ENCODE measurements around the gene TMEM150B. TPM values are rescaled to one million over a fixed set of nuclear protein-coding genes. Genes with fewer than 3 reads are reported as not detected.
A peak's percentile ranks its signal among the peaks of the same experiment; 100 is the strongest.

Gene TMEM150B
- polyA plus RNA-seq, 3 donors = 10.1 to 65.6 (median 11.2) TPM

DNA sequence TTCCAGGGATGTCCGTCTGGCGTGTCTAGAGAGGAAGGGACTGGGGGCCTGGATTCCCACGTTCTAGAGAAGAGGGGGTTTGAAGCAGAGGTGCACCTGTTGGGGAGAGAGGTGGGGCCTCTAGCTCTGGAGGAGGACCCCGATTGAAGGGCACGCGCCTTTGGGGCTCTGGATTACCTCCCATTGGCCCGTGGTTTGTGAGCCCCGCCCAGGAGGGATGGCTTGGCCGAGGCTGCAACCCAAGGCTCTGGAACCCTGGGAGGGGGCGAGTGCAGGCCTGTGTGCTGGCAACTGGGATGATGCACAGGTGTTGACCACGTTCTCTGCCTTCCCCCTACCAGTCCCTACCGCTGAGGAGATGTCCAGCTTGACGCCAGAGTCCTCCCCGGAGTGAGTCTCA is 20.2 kb downstream of the TMEM150B start:
- intact Hi-C loops (cut with micrococcal nuclease) = loop anchor here (5.0 kb wide), 3 partner anchors 32 to 82 kb away; partner anchors contain the start of genes KMT5C (in 2 of the 2), RPL28 (in 1 of the 2) and TMEM238 (in 1 of the 2)

DNA sequence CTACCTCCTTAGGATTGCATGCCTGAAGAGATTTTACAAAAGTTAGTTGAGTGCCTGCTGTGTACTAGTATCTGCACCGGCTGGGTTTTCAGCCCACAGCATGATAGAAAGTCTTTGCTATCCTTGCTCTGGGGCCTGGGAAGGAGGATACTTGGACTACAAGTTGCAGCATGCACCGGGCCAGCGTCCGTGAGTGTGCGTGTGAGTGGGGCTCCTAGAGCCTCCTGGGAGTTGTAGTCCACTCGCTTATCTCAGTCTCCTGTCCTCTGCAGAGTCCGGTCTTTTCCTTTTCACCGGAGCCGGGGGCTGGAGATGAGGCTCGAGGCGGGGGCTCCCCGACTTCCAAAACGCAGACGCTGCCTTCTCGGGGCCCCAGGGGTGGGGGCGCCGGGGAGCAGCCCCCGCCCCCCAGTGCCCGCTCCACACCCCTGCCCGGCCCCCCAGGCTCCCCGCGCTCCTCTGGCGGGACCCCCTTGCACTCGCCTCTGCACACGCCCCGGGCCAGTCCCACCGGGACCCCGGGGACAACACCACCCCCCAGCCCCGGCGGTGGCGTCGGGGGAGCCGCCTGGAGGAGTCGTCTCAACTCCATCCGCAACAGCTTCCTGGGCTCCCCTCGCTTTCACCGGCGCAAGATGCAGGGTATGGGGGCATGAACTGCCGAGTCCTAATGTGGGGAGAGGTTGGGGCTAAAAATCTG is 20.7 kb downstream of the TMEM150B start:
- H3K4me3 Mint-ChIP-seq = no peak overlapping the region
- H3K9me3 Mint-ChIP-seq = peaks cover 0 to 7% (median 2%) of the 10 kb centered on the region in 7 donors
- Histone ChIP-seq H2AFZ (ENCODE audit: insufficient read depth, low read depth, low read length, poor library complexity, severe bottlenecking) (no peak overlapping the region), H3K36me3 (replicated peaks in 1 of 2; ENCODE audit: control insufficient read depth in 1 of 2, insufficient read depth in 2 of 2, low read length in 2 of 2) (no peaks in the 10 kb centered on the region), H3K4me3 (replicated peaks in 1 of 3; ENCODE audit: low read depth in 2 of 3, low read length in 3 of 3) (no peak overlapping the region), H3K79me2 (ENCODE audit: insufficient read depth, low read length) (no peaks in the 10 kb centered on the region), H4K20me1 (ENCODE audit: insufficient read depth, low read length) (no peaks in the 10 kb centered on the region), H3K9me3 (replicated peaks in 1 of 2; ENCODE audit: control insufficient read depth in 1 of 2, insufficient read depth in 1 of 2, low read length in 2 of 2) (peaks cover 0 to 6% of the 10 kb centered on the region in 2 donors), H3K27me3 (ENCODE audit: control insufficient read depth in 2 of 2, insufficient read depth in 2 of 2, low read length in 2 of 2) (no peaks in the 10 kb centered on the region), H3K9ac (ENCODE audit: insufficient read depth, low read length, poor library complexity, severe bottlenecking) (no peak overlapping the region), H3K27ac (ENCODE audit: low read depth in 1 of 2, low read length in 2 of 2) (no peak overlapping the region), H3K4me1 (ENCODE audit: control insufficient read depth in 1 of 2, insufficient read depth in 2 of 2, low read length in 2 of 2) (peaks cover 10 to 12% of the 10 kb centered on the region in 2 donors), H3K4me2 (replicated peaks; ENCODE audit: extremely low read depth, low read length, poor library complexity, severe bottlenecking) (no peak overlapping the region)
- no peak for TF ChIP-seq CTCF (IDR thresholded peaks at IDR 0.05)
- peaks cover under 1 to 7% (median 2%) of the 10 kb centered on the region in 3 donors for H3K27me3 Mint-ChIP-seq (ENCODE audit: low read depth in 3 of 3)
- H3K27ac Mint-ChIP-seq = peak overlapping the region in 2 of 7 donors; percentile 6 to 30
- H3K4me1 Mint-ChIP-seq = peaks cover 13% of the 10 kb centered on the region
- peak in 1 of 3 donors; percentile 7 for DNase-seq
- 96% methylated on average over 35 of the region's 39 CpGs for WGBS (ENCODE audit: insufficient coverage)
- intact Hi-C loops (cut with micrococcal nuclease) = loop anchor here (5.0 kb wide), 3 partner anchors 33 to 83 kb away; partner anchors contain the start of genes KMT5C (in 2 of the 2), RPL28 (in 1 of the 2) and TMEM238 (in 1 of the 2)
- no peaks in the 10 kb centered on the region for H3K36me3 Mint-ChIP-seq

More for the DNA sequence above, 20.2 kb downstream of the TMEM150B start:
- WGBS (ENCODE audit: insufficient coverage) = 91% methylated on average over 9 of the region's 14 CpGs
- Histone ChIP-seq H4K20me1 (ENCODE audit: insufficient read depth, low read length) (no peaks in the 10 kb centered on the region), H3K4me1 (ENCODE audit: control insufficient read depth in 1 of 2, insufficient read depth in 2 of 2, low read length in 2 of 2) (peaks cover 10 to 12% of the 10 kb centered on the region in 2 donors), H3K79me2 (ENCODE audit: insufficient read depth, low read length) (no peaks in the 10 kb centered on the region), H3K9ac (ENCODE audit: insufficient read depth, low read length, poor library complexity, severe bottlenecking) (no peak overlapping the region), H3K27me3 (ENCODE audit: control insufficient read depth in 2 of 2, insufficient read depth in 2 of 2, low read length in 2 of 2) (no peaks in the 10 kb centered on the region), H3K27ac (ENCODE audit: low read depth in 1 of 2, low read length in 2 of 2) (no peak overlapping the region), H3K4me3 (replicated peaks in 1 of 3; ENCODE audit: low read depth in 2 of 3, low read length in 3 of 3) (no peak overlapping the region), H3K4me2 (replicated peaks; ENCODE audit: extremely low read depth, low read length, poor library complexity, severe bottlenecking) (no peak overlapping the region), H3K36me3 (replicated peaks in 1 of 2; ENCODE audit: control insufficient read depth in 1 of 2, insufficient read depth in 2 of 2, low read length in 2 of 2) (no peaks in the 10 kb centered on the region), H2AFZ (ENCODE audit: insufficient read depth, low read depth, low read length, poor library complexity, severe bottlenecking) (no peak overlapping the region), H3K9me3 (replicated peaks in 1 of 2; ENCODE audit: control insufficient read depth in 1 of 2, insufficient read depth in 1 of 2, low read length in 2 of 2) (peaks cover 0 to 11% of the 10 kb centered on the region in 2 donors)
- H3K4me1 Mint-ChIP-seq = peaks cover 13% of the 10 kb centered on the region
- H3K9me3 Mint-ChIP-seq = peaks cover 0 to 11% (median 5%) of the 10 kb centered on the region in 7 donors
- H3K4me3 Mint-ChIP-seq = no peak overlapping the region
- no peaks in the 10 kb centered on the region for H3K36me3 Mint-ChIP-seq
- no peak for TF ChIP-seq CTCF (IDR thresholded peaks at IDR 0.05)
- peaks cover 2 to 5% (median 2%) of the 10 kb centered on the region in 3 donors for H3K27me3 Mint-ChIP-seq (ENCODE audit: low read depth in 3 of 3)
- DNase-seq = no peak
- H3K27ac Mint-ChIP-seq = no peak overlapping the region

All from CD14-positive monocyte (primary cell).